Endothelial cell of umbilical vein (primary cell): ENCODE results near the gene RGS11. TPM values are rescaled to one million over a fixed set of nuclear protein-coding genes. Genes with fewer than 3 reads are reported as not detected.

Source experiments
- BruUV-seq: library from RNA; stranded (reverse); fragments of 400-500 nt; replicated peaks from 2 replicates; lab custom pipeline; 2021; lab: Mats Ljungman, UMichigan
- CTCF ChIA-PET: fragments of 300-600, 350-600 bp; sonication (Branson Sonifier 250); formaldehyde crosslinking; loops from one replicate; lab custom pipeline; 2021; ENCODE audit warnings: antibody characterized with exemption, inconsistent platforms; lab: Charles Lee
- POLR2A ChIA-PET: fragments of 300-600, 350-600 bp; sonication (Branson Sonifier 250); formaldehyde crosslinking; loops from one replicate; lab custom pipeline; 2021; ENCODE audit warnings: antibody characterized with exemption, inconsistent platforms; lab: Charles Lee
- DNase-seq: peaks from one replicate; pipeline ENCODE4 v3.0.0-alpha.2; 2011; ENCODE audit warnings: low read depth, low spot score
- FAIRE-seq: peaks from 2 replicates; lab custom pipeline; 2011; peaks lifted over from hg19 to GRCh38; lab: Jason Lieb, UNC
- H2AFZ ChIP-seq: 2 replicates; pipeline ENCODE4 v1.6.0; 2012; ENCODE audit warnings: low read depth, low read length, control low read depth, inconsistent platforms
- H3K27ac ChIP-seq: 2 replicates; pipeline ENCODE4 v1.5.1; 2011; ENCODE audit warnings: low read depth, mild to moderate bottlenecking, control low read depth, low read length, moderate library complexity; ENCODE audit not compliant: insufficient read depth
- H3K27me3 ChIP-seq, 2 experiments: 2 replicates each; pipeline versions ENCODE4 v1.6.0 to v1.6.1; 2011; ENCODE audit warnings: low read length in 2 of 2, mixed read lengths in 1 of 2; ENCODE audit not compliant: control insufficient read depth in 2 of 2, insufficient read depth in 2 of 2
- H3K36me3 ChIP-seq, 2 experiments: 2 replicates in 1 of 2; 3 replicates in 1 of 2; pipeline ENCODE4 v1.5.1; 2011; ENCODE audit warnings: low read length in 2 of 2, mild to moderate bottlenecking in 1 of 2, moderate library complexity in 1 of 2; ENCODE audit not compliant: control insufficient read depth in 2 of 2, insufficient read depth in 2 of 2; ENCODE audit errors: extremely low read depth in 1 of 2
- H3K4me1 ChIP-seq: 3 replicates; pipeline ENCODE4 v1.5.1; 2011; ENCODE audit warnings: mild to moderate bottlenecking, low read length; ENCODE audit not compliant: control insufficient read depth, insufficient read depth; ENCODE audit errors: extremely low read depth
- H3K4me2 ChIP-seq: 2 replicates; pipeline ENCODE4 v1.6.1; 2011; ENCODE audit warnings: low read length, control low read depth, mixed read lengths; ENCODE audit not compliant: insufficient read depth
- H3K4me3 ChIP-seq, 3 experiments: fragments of 200-600 bp in 1 of 3; sonication (generic), shearing (Covaris generic) in 1 of 3; replicated peaks in 1 of 3; 2 replicates each; pipeline ENCODE4 v1.5.1; 2011 to 2016; ENCODE audit warnings: control low read depth in 3 of 3, low read length in 3 of 3, mild to moderate bottlenecking in 2 of 3, inconsistent platforms in 1 of 3, low read depth in 1 of 3, moderate library complexity in 1 of 3; ENCODE audit not compliant: insufficient read depth in 1 of 3
- H3K79me2 ChIP-seq: 2 replicates; pipeline ENCODE4 v1.6.0; 2012; ENCODE audit warnings: low read length, inconsistent platforms; ENCODE audit not compliant: control insufficient read depth, insufficient read depth
- H3K9ac ChIP-seq: replicated peaks from 2 replicates; pipeline ENCODE3; 2011; ENCODE audit warnings: low read length, control low read depth; ENCODE audit not compliant: insufficient read depth; ENCODE audit errors: extremely low read depth
- H3K9me1 ChIP-seq: replicated peaks from 3 replicates; pipeline ENCODE4 v1.6.0; 2011; ENCODE audit warnings: mild to moderate bottlenecking, low read length; ENCODE audit not compliant: control insufficient read depth, insufficient read depth; ENCODE audit errors: extremely low read depth
- H3K9me3 ChIP-seq: replicated peaks from 2 replicates; pipeline ENCODE4 v1.5.1; 2012; ENCODE audit warnings: low read length, inconsistent platforms; ENCODE audit not compliant: control insufficient read depth, insufficient read depth
- H4K20me1 ChIP-seq: replicated peaks from 2 replicates; pipeline ENCODE3; 2011; ENCODE audit warnings: mild to moderate bottlenecking, low read length; ENCODE audit not compliant: control insufficient read depth, insufficient read depth; ENCODE audit errors: extremely low read depth
- EZH2 ChIP-seq: IDR thresholded peaks from 2 replicates; pipeline ENCODE4 v1.6.1; 2012; ENCODE audit warnings: borderline replicate concordance, low read depth, mild to moderate bottlenecking, moderate library complexity, low read length, inconsistent platforms; ENCODE audit not compliant: severe bottlenecking
- FOS ChIP-seq: IDR thresholded peaks from 2 replicates; pipeline ENCODE4 v1.6.1; 2011; ENCODE audit warnings: mild to moderate bottlenecking, low read length, moderate library complexity, borderline replicate concordance; ENCODE audit not compliant: insufficient read depth
- GATA2 ChIP-seq: IDR thresholded peaks from 2 replicates; pipeline ENCODE4 v1.7.0; 2011; ENCODE audit warnings: low read depth, mild to moderate bottlenecking, moderate library complexity, mixed read lengths, low read length; ENCODE audit not compliant: insufficient read length, insufficient read depth
- JUN ChIP-seq: IDR thresholded peaks from 2 replicates; pipeline ENCODE4 v1.6.1; 2011; ENCODE audit warnings: borderline replicate concordance, low read depth; ENCODE audit not compliant: insufficient read length, insufficient read depth
- MYC ChIP-seq: IDR thresholded peaks from one replicate; pipeline ENCODE4 v1.6.1; 2011; ENCODE audit warnings: mild to moderate bottlenecking, low read depth, low read length
- POLR2A ChIP-seq: IDR thresholded peaks from 2 replicates; pipeline ENCODE4 v1.6.1; 2012; ENCODE audit warnings: low read depth, mild to moderate bottlenecking, control low read depth, low read length
- POLR2AphosphoS5 ChIP-seq: IDR thresholded peaks from 2 replicates; pipeline ENCODE4 v1.6.1; 2012; ENCODE audit warnings: low read depth, mild to moderate bottlenecking, control low read depth, low read length, moderate library complexity; ENCODE audit not compliant: insufficient read depth
- dilution Hi-C: fragments of 300-500 bp; cut with MboI; formaldehyde crosslinking; loops from one replicate; pipeline ENCODE4 v1.15.0; 2019; ENCODE audit warnings: low sequenced_read_pairs; ENCODE audit not compliant: extremely low pct_ligation_motif_present
- intact Hi-C: fragments of 100-400 bp; cut with micrococcal nuclease; formaldehyde crosslinking; loops from one replicate; pipeline ENCODE4 v1.10.0; 2022
- polyA plus RNA-seq, 4 experiments: library from polyadenylated mRNA; depleted of rRNA in 3 of 4; stranded (reverse) in 3 of 4; unstranded in 1 of 4; fragments of >200 nt; gene quantifications; 2 replicates each; pipeline versions ENCODE4 v1.2.1 to v1.2.3, GENCODE V29; 2011 to 2012; ENCODE audit warnings: missing spikeins in 1 of 4
- total RNA-seq: library from RNA; stranded (reverse); gene quantifications from 2 replicates; pipeline ENCODE4 v1.2.3, GENCODE V29; 2021
- TF ChIP-seq, protein P1 (sequence below), 2 donors: IDR thresholded peaks; 1 replicate in 1 of 2; 2 replicates in 1 of 2; pipeline ENCODE4 v1.5.1; 2011; ENCODE audit warnings: low read length in 2 of 2, mild to moderate bottlenecking in 2 of 2, moderate library complexity in 2 of 2, control low read depth in 1 of 2, inconsistent platforms in 1 of 2, low read depth in 1 of 2; ENCODE audit not compliant: insufficient read depth in 1 of 2; ENCODE audit errors: extremely low read depth in 1 of 2
- TF ChIP-seq, protein P2 (sequence below): IDR thresholded peaks from 2 replicates; pipeline ENCODE4 v1.6.1; 2011; ENCODE audit not compliant: insufficient read depth, insufficient read length

RGS11 gene
- total and polyA plus RNA-seq, 2 donors (not counting 3 experiments of a cell fraction or from before 2014, with no cell fraction given) = 3.0 to 4.9 TPM

DNA sequence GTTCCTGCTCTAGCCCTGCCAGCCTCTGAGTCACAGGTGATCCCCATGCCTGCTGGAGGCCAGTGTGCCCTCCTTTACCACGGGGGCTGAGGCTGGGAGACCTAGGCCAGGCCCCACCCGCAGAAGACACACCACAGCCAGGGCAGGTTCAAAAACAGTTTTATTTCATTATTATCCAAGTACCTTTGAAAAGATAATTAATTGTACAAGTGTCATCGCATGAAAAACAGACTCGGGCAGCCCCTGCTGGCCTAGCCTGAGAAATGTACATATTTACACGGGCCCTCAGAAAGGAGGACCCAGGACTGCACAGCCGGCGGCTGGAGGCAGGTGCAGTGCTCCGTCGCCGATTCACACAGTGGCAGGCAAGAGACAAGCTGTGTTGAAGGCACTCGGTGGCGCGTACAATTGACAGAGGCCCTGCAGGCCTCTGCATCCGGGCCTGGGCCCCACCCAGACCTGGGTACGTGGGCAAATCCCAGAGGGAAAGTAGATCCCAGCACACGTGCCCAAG lies 11.6 kb upstream of the RGS11 start:
- POLR2A ChIA-PET = no interaction called here
- BruUV-seq = no TSS peak
- no peaks in the 10 kb centered on the region for H3K9me3 ChIP-seq
- no peaks in the 10 kb centered on the region for H3K27me3 ChIP-seq
- intact Hi-C loops (no loop called here), dilution Hi-C loops (no loop called here)
- no peaks in the 10 kb centered on the region for H3K79me2 ChIP-seq
- H3K4me1 ChIP-seq = no peaks in the 10 kb centered on the region
- no peak overlapping the region for H3K4me2 ChIP-seq
- H3K9ac ChIP-seq = no peak overlapping the region
- TF ChIP-seq POLR2AphosphoS5 (no peak), GATA2 (no peak), EZH2 (no peak), FOS (no peak), POLR2A (no peak), JUN (no peak), MYC (no peak)
- TF ChIP-seq, protein P1, sequence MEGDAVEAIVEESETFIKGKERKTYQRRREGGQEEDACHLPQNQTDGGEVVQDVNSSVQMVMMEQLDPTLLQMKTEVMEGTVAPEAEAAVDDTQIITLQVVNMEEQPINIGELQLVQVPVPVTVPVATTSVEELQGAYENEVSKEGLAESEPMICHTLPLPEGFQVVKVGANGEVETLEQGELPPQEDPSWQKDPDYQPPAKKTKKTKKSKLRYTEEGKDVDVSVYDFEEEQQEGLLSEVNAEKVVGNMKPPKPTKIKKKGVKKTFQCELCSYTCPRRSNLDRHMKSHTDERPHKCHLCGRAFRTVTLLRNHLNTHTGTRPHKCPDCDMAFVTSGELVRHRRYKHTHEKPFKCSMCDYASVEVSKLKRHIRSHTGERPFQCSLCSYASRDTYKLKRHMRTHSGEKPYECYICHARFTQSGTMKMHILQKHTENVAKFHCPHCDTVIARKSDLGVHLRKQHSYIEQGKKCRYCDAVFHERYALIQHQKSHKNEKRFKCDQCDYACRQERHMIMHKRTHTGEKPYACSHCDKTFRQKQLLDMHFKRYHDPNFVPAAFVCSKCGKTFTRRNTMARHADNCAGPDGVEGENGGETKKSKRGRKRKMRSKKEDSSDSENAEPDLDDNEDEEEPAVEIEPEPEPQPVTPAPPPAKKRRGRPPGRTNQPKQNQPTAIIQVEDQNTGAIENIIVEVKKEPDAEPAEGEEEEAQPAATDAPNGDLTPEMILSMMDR (IDR thresholded peaks at IDR 0.05; ENCODE audit: extremely low read depth in 1 of 2, insufficient read depth in 1 of 2, low read depth in 1 of 2, low read length in 2 of 2) = no peak
- TF ChIP-seq, protein P2, sequence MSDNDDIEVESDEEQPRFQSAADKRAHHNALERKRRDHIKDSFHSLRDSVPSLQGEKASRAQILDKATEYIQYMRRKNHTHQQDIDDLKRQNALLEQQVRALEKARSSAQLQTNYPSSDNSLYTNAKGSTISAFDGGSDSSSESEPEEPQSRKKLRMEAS = no peak
- DNase-seq (no peak), FAIRE-seq (no peak)
- CTCF ChIA-PET = no interaction called here
- no peak overlapping the region for H3K27ac ChIP-seq
- no peaks in the 10 kb centered on the region for H4K20me1 ChIP-seq
- H3K36me3 ChIP-seq = peaks cover 0 to 24% of the 10 kb centered on the region in 2 experiments
- H3K4me3 ChIP-seq = no peak overlapping the region
- H2AFZ ChIP-seq = no peak overlapping the region
- H3K9me1 ChIP-seq = no peaks in the 10 kb centered on the region
